Neutrophil (primary cell): ENCODE measurements around the gene NUP58.

Source experiments
- H3K27ac ChIP-seq: fragments of 200-600 bp; sonication (generic); 2 replicates; pipeline ENCODE4 v1.5.1; 2016; ENCODE audit warnings: mild to moderate bottlenecking, moderate library complexity
- H3K27me3 ChIP-seq: fragments of 200-600 bp; sonication (generic); 2 replicates; pipeline ENCODE4 v1.6.0; 2016; ENCODE audit warnings: mild to moderate bottlenecking
- H3K36me3 ChIP-seq: fragments of 200-600 bp; sonication (generic); 2 replicates; pipeline ENCODE4 v1.5.1; 2017
- H3K4me1 ChIP-seq, 2 experiments: fragments of 200-600 bp in 1 of 2; sonication (generic) in 1 of 2; 1 replicate in 1 of 2; 2 replicates in 1 of 2; pipeline versions ENCODE4 v1.5.1 to v1.6.1; 2013 to 2016; ENCODE audit warnings: low read depth in 1 of 2, low read length in 1 of 2, mild to moderate bottlenecking in 1 of 2, moderate library complexity in 1 of 2; ENCODE audit not compliant: control insufficient read depth in 1 of 2, insufficient read depth in 1 of 2
- H3K4me3 ChIP-seq, 2 experiments: fragments of 200-600 bp in 1 of 2; sonication (generic) in 1 of 2; 1 replicate in 1 of 2; 2 replicates in 1 of 2; pipeline ENCODE4 v1.5.1; 2013 to 2016; ENCODE audit warnings: low read depth in 1 of 2, low read length in 1 of 2, mild to moderate bottlenecking in 1 of 2, moderate library complexity in 1 of 2
- H3K9me3 ChIP-seq: fragments of 200-600 bp; sonication (generic); 2 replicates; pipeline ENCODE4 v1.5.1; 2016
- CTCF ChIP-seq: fragments of 200-600 bp; sonication (generic); IDR thresholded peaks from 2 replicates; pipeline ENCODE4 v1.5.1; 2016; ENCODE audit warnings: antibody characterized with exemption

The NUP58 gene

DNA sequence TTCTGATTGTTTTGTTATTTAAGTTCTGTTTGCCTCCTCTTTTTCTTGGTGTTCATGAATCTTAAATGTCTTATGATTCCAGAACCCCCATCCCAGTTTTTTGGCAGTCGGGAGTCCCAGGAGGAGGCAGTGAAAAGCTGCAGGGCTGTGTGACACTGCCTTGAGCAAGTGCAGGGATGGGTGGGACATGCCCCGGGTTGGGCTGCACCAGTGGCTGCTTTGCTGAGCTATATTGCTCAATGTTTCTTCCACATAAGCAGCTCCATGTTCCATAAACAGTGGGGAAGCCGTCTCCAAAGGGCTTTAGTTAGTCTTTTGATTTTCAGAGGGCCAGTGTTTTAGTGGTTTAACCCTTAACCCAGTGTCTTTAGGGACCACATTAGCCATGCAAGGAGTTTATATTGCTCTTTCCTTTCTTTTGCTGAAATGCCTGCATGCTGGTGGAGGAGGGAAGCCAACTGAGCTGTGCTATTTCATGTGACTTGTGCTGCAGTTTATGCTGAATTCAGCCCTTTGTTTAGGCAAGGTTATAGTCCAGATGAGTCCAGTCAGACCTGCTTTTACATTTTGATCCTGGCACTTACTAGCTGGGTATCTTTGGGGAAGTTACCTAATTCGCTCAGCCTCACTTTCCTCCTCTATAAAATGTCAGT is 83.5 kb downstream of the NUP58 start:
- Histone ChIP-seq H3K27me3 (peaks cover 52% of the 10 kb centered on the region), H3K36me3 (no peaks in the 10 kb centered on the region), H3K27ac (no peak overlapping the region), H3K4me1 (no peaks in the 10 kb centered on the region), H3K9me3 (no peaks in the 10 kb centered on the region), H3K4me3 (no peak overlapping the region)
- no peak for TF ChIP-seq CTCF

- Histone ChIP-seq H3K4me3 (no peak overlapping the region), H3K36me3 (no peaks in the 10 kb centered on the region), H3K9me3 (no peaks in the 10 kb centered on the region), H3K27ac (no peak overlapping the region), H3K27me3 (peaks cover 8% of the 10 kb centered on the region), H3K4me1 (no peaks in the 10 kb centered on the region)
- TF ChIP-seq CTCF: no peak
These were observed 90.5 kb downstream of the NUP58 start for GRCh38 chr13:25391932-25392331.
